Mesendoderm (in vitro differentiated cells): ENCODE measurements around the gene NISCH.

Source experiments
- DNase-seq: peaks from one replicate; pipeline ENCODE4 v3.0.0; 2013
- H2AK5ac ChIP-seq: 2 replicates; pipeline ENCODE4 v1.6.1; 2013; ENCODE audit warnings: low read length, inconsistent platforms
- H2BK120ac ChIP-seq: 2 replicates; pipeline ENCODE4 v1.6.1; 2013; ENCODE audit warnings: low read depth, mild to moderate bottlenecking, low read length, moderate library complexity, mixed read lengths
- H2BK15ac ChIP-seq: replicated peaks from 2 replicates; pipeline ENCODE4 v1.6.1; 2013; ENCODE audit warnings: low read depth, mild to moderate bottlenecking, moderate library complexity
- H2BK5ac ChIP-seq: 2 replicates; pipeline ENCODE4 v1.6.1; 2013; ENCODE audit warnings: low read length, inconsistent platforms
- H3K18ac ChIP-seq: 2 replicates; pipeline ENCODE4 v1.6.1; 2013; ENCODE audit warnings: mild to moderate bottlenecking, low read length, mixed read lengths
- H3K23ac ChIP-seq: one replicate; pipeline ENCODE4 v1.6.1; 2013; ENCODE audit warnings: low read length
- H3K27ac ChIP-seq: 2 replicates; pipeline ENCODE4 v1.5.1; 2013; ENCODE audit warnings: low read depth, mild to moderate bottlenecking, inconsistent platforms, low read length, moderate library complexity
- H3K27me3 ChIP-seq: 2 replicates; pipeline ENCODE4 v1.6.1; 2013; ENCODE audit warnings: low read length, control low read depth, mild to moderate bottlenecking, inconsistent platforms; ENCODE audit not compliant: insufficient read depth, poor library complexity
- H3K36me3 ChIP-seq: 2 replicates; pipeline ENCODE4 v1.6.1; 2013; ENCODE audit warnings: low read length, inconsistent platforms; ENCODE audit not compliant: control insufficient read depth, insufficient read depth
- H3K4ac ChIP-seq: one replicate; pipeline ENCODE4 v1.6.1; 2013; ENCODE audit warnings: low read depth, mild to moderate bottlenecking, low read length, moderate library complexity
- H3K4me1 ChIP-seq: 2 replicates; pipeline ENCODE4 v1.6.1; 2013; ENCODE audit warnings: low read depth, low read length, inconsistent platforms; ENCODE audit not compliant: control insufficient read depth
- H3K4me2 ChIP-seq: 2 replicates; pipeline ENCODE4 v1.6.1; 2013; ENCODE audit warnings: low read length
- H3K4me3 ChIP-seq: 2 replicates; pipeline ENCODE4 v1.5.1; 2013; ENCODE audit warnings: mild to moderate bottlenecking, low read length
- H3K56ac ChIP-seq: one replicate; pipeline ENCODE4 v1.6.1; 2013; ENCODE audit warnings: low read length
- H3K79me1 ChIP-seq: 2 replicates; pipeline ENCODE4 v1.6.1; 2013; ENCODE audit warnings: low read length, inconsistent platforms
- H3K79me2 ChIP-seq: 2 replicates; pipeline ENCODE4 v1.6.1; 2013; ENCODE audit warnings: mild to moderate bottlenecking, low read length; ENCODE audit not compliant: control insufficient read depth, insufficient read depth
- H3K9ac ChIP-seq: 2 replicates; pipeline ENCODE4 v1.6.1; 2013; ENCODE audit warnings: low read length, inconsistent platforms
- H4K5ac ChIP-seq: one replicate; pipeline ENCODE4 v1.6.1; 2013; ENCODE audit warnings: low read length
- H4K8ac ChIP-seq: one replicate; pipeline ENCODE4 v1.6.1; 2013; ENCODE audit warnings: low read depth, mild to moderate bottlenecking, control low read depth, low read length, moderate library complexity
- WGBS: extraction: QIAGEN DNeasy Blood & Tissue Kit; methylation state at CpG from one replicate; pipeline ENCODE4 v1.1.7; 2013; ENCODE audit warnings: low lambda C conversion rate, missing lambda C conversion rate; ENCODE audit not compliant: insufficient coverage; ENCODE audit errors: extremely low coverage; 5-methylcytosine and 5-hydroxymethylcytosine counted together

NISCH gene

GRCh38 chr3:52471371-52472238 is 16.2 kb downstream of the NISCH start:
- H3K36me3 ChIP-seq: peaks cover 10% of the 10 kb centered on the region
- DNase-seq: peak; percentile 46

GRCh38 chr3:52472239-52473000 is 17.0 kb downstream of the NISCH start:
- H3K4ac ChIP-seq: no peak overlapping the region
- WGBS: no CpG with 5 or more reads among the region's 14 CpGs
- no peaks in the 10 kb centered on the region for H3K4me1 ChIP-seq
- no peak overlapping the region for H4K5ac ChIP-seq
- H3K56ac ChIP-seq: no peak overlapping the region
- no peak overlapping the region for H3K18ac ChIP-seq
- H3K36me3 ChIP-seq: peaks cover 10% of the 10 kb centered on the region
- peaks cover under 1% of the 10 kb centered on the region for H3K79me2 ChIP-seq
- no peak overlapping the region for H2BK120ac ChIP-seq
- H3K79me1 ChIP-seq: no peaks in the 10 kb centered on the region
- H3K4me3 ChIP-seq: no peak overlapping the region
- H2AK5ac ChIP-seq: no peak overlapping the region
- H3K27me3 ChIP-seq: no peaks in the 10 kb centered on the region
- no peak overlapping the region for H4K8ac ChIP-seq
- H3K4me2 ChIP-seq: no peak overlapping the region
- H3K23ac ChIP-seq: no peak overlapping the region
- no peak overlapping the region for H2BK15ac ChIP-seq
- no peak overlapping the region for H2BK5ac ChIP-seq
- no peak for DNase-seq
- no peak overlapping the region for H3K27ac ChIP-seq
- H3K9ac ChIP-seq: no peak overlapping the region

More at GRCh38 chr3:52471371-52472238, 16.2 kb downstream of the NISCH start:
- Histone ChIP-seq H3K56ac (no peak overlapping the region), H4K8ac (no peak overlapping the region), H3K4me3 (no peak overlapping the region), H3K9ac (no peak overlapping the region), H3K18ac (no peak overlapping the region), H3K79me2 (peaks cover 2% of the 10 kb centered on the region), H2BK5ac (no peak overlapping the region), H3K4ac (no peak overlapping the region), H2BK15ac (no peak overlapping the region), H3K79me1 (no peaks in the 10 kb centered on the region), H4K5ac (no peak overlapping the region), H3K27ac (no peak overlapping the region), H2BK120ac (no peak overlapping the region), H3K23ac (no peak overlapping the region), H3K27me3 (no peaks in the 10 kb centered on the region), H3K4me2 (no peak overlapping the region), H3K4me1 (no peaks in the 10 kb centered on the region), H2AK5ac (no peak overlapping the region)
- no CpG with 5 or more reads among the region's 26 CpGs for WGBS

GRCh38 chr3:52473026-52473425 is 17.6 kb downstream of the NISCH start:
- Histone ChIP-seq H2BK120ac (no peak overlapping the region), H2BK5ac (no peak overlapping the region), H3K23ac (no peak overlapping the region), H3K27ac (no peak overlapping the region), H3K79me2 (no peaks in the 10 kb centered on the region), H3K79me1 (no peaks in the 10 kb centered on the region), H3K36me3 (peaks cover 11% of the 10 kb centered on the region), H3K27me3 (no peaks in the 10 kb centered on the region), H3K56ac (no peak overlapping the region), H3K4ac (no peak overlapping the region), H3K4me1 (no peaks in the 10 kb centered on the region), H2AK5ac (no peak overlapping the region), H3K4me2 (no peak overlapping the region), H3K9ac (no peak overlapping the region), H3K4me3 (no peak overlapping the region), H3K18ac (no peak overlapping the region), H2BK15ac (no peak overlapping the region), H4K5ac (no peak overlapping the region), H4K8ac (no peak overlapping the region)
- no peak for DNase-seq
- WGBS: no CpG with 5 or more reads among the region's 5 CpGs

GRCh38 chr3:52477076-52477795 is 21.8 kb downstream of the NISCH start:
- Histone ChIP-seq H2AK5ac (no peak overlapping the region), H3K18ac (no peak overlapping the region), H2BK5ac (no peak overlapping the region), H3K4me1 (no peaks in the 10 kb centered on the region), H2BK120ac (no peak overlapping the region), H4K5ac (no peak overlapping the region), H4K8ac (no peak overlapping the region), H3K79me1 (no peaks in the 10 kb centered on the region), H3K4me3 (no peak overlapping the region), H3K23ac (no peak overlapping the region), H3K27me3 (no peaks in the 10 kb centered on the region), H3K27ac (no peak overlapping the region), H3K79me2 (no peaks in the 10 kb centered on the region), H3K4ac (no peak overlapping the region), H3K9ac (no peak overlapping the region), H2BK15ac (no peak overlapping the region), H3K56ac (no peak overlapping the region), H3K4me2 (no peak overlapping the region), H3K36me3 (peaks cover 19% of the 10 kb centered on the region)
- WGBS: no CpG with 5 or more reads among the region's 16 CpGs
- no peak for DNase-seq

- H2BK120ac ChIP-seq: no peak overlapping the region
- no peak for DNase-seq
- no peaks in the 10 kb centered on the region for H3K79me1 ChIP-seq
- H4K5ac ChIP-seq: no peak overlapping the region
- no peak overlapping the region for H3K4me2 ChIP-seq
- H3K27me3 ChIP-seq: no peaks in the 10 kb centered on the region
- peaks cover 19% of the 10 kb centered on the region for H3K36me3 ChIP-seq
- no peak overlapping the region for H2AK5ac ChIP-seq
- H3K27ac ChIP-seq: no peak overlapping the region
- no peaks in the 10 kb centered on the region for H3K4me1 ChIP-seq
- no peak overlapping the region for H3K9ac ChIP-seq
- no peak overlapping the region for H3K23ac ChIP-seq
- no peak overlapping the region for H3K18ac ChIP-seq
- no peak overlapping the region for H2BK5ac ChIP-seq
- no peak overlapping the region for H3K4ac ChIP-seq
- H4K8ac ChIP-seq: no peak overlapping the region
- WGBS: no CpG with 5 or more reads among the region's 6 CpGs
- H3K4me3 ChIP-seq: no peak overlapping the region
- H3K79me2 ChIP-seq: no peaks in the 10 kb centered on the region
- H3K56ac ChIP-seq: no peak overlapping the region
- H2BK15ac ChIP-seq: no peak overlapping the region
Observed at GRCh38 chr3:52477796-52478095, 22.3 kb downstream of the NISCH start.
